Measurements from ENCODE around the gene KLHDC4. TPM values are rescaled to one million over a fixed set of nuclear protein-coding genes. Genes with fewer than 3 reads are reported as not detected.

KLHDC4 gene
- total RNA-seq, 3 donors from 2014 or later (not counting 1 experiment from before 2014, with no cell fraction given) = 210 to 311 (median 210) TPM

DNA sequence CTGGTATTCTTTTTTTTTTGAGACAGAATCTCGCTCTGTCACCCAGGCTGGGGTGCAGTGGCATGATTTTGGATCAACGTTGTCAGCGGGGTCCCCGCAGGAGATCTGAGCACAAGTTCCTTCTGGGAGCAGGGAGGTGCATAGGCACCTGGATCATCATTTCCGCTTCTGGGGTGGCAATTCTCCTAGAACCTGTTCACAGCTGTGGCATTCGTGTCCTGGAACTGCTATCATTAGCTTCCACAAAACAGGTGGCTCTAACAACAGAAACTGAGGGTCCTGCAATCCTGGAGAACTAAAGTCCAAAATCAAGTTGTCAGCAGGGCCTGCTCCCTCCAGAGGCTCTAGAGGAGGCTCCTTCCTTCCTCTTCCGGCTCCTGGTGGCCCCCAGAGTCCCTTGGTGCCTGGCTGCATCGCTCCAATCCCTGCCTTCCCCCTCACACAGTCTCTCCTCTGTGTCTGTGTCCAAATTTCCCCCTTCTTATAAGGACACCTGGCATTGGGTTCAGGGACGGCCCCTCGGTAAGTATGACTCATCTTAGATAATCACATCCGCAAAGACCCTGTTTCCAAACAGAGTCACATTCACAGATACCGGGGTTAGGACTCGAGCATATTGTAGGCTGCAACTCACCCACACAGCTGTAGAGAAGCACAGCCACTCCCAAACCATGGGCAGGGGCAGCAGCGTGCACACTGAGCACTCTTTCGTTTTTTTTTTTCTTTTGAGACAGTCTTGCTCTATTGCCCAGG is 43.5 kb upstream of the KLHDC4 start:
- Histone ChIP-seq H3K27ac (ENCODE audit: low read length) (peak overlapping the region; percentile 65), H3K9me3 (ENCODE audit: control insufficient read depth, insufficient read depth, low read length) (no peaks in the 10 kb centered on the region), H3K27me3 (ENCODE audit: control insufficient read depth, insufficient read depth, low read length) (no peaks in the 10 kb centered on the region), H3K4me1 (ENCODE audit: control insufficient read depth, insufficient read depth, low read length) (peaks cover 32% of the 10 kb centered on the region), H3K4me3 (ENCODE audit: low read length) (no peak overlapping the region), H3K36me3 (ENCODE audit: control insufficient read depth, insufficient read depth, low read length) (no peaks in the 10 kb centered on the region)
- Mint-ChIP-seq H3K4me3 (no peak overlapping the region), H3K4me1 (peaks cover 4 to 6% of the 10 kb centered on the region in 2 donors), H3K36me3 (no peaks in the 10 kb centered on the region), H3K9me3 (no peaks in the 10 kb centered on the region), H3K27me3 (ENCODE audit: low read depth in 2 of 2) (peaks cover 15 to 17% of the 10 kb centered on the region in 2 donors), H3K27ac (no peak overlapping the region)
- ATAC-seq (no peak), DNase-seq (no peak)
- TF ChIP-seq, protein P1, sequence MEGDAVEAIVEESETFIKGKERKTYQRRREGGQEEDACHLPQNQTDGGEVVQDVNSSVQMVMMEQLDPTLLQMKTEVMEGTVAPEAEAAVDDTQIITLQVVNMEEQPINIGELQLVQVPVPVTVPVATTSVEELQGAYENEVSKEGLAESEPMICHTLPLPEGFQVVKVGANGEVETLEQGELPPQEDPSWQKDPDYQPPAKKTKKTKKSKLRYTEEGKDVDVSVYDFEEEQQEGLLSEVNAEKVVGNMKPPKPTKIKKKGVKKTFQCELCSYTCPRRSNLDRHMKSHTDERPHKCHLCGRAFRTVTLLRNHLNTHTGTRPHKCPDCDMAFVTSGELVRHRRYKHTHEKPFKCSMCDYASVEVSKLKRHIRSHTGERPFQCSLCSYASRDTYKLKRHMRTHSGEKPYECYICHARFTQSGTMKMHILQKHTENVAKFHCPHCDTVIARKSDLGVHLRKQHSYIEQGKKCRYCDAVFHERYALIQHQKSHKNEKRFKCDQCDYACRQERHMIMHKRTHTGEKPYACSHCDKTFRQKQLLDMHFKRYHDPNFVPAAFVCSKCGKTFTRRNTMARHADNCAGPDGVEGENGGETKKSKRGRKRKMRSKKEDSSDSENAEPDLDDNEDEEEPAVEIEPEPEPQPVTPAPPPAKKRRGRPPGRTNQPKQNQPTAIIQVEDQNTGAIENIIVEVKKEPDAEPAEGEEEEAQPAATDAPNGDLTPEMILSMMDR (IDR thresholded peaks at IDR 0.05) = no peak
- intact Hi-C loops (cut with micrococcal nuclease) = no loop called here
- 49% methylated on average over 15 of the region's 15 CpGs for WGBS (ENCODE audit: insufficient coverage)

DNA sequence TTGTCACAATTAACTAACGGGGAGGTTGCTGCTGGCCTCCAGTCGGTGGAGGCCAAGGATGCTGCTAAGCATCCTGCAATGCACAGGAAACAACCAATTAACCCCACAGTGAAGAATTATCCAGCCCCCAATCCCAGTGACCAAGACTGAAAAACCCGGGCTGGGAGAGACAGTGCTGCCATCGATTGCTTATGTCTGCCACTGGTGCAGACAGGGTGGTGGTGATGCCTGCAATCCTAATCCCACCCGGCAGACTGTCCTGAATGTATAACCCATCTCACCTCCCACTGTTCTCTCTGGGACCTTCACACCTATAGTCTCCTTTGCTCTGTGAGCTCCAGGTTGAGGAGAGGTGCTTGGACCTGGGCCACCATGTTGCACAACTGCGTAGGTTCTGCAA is 42.3 kb upstream of the KLHDC4 start:
- TF ChIP-seq, protein P1 (IDR thresholded peaks at IDR 0.05) = no peak

DNA sequence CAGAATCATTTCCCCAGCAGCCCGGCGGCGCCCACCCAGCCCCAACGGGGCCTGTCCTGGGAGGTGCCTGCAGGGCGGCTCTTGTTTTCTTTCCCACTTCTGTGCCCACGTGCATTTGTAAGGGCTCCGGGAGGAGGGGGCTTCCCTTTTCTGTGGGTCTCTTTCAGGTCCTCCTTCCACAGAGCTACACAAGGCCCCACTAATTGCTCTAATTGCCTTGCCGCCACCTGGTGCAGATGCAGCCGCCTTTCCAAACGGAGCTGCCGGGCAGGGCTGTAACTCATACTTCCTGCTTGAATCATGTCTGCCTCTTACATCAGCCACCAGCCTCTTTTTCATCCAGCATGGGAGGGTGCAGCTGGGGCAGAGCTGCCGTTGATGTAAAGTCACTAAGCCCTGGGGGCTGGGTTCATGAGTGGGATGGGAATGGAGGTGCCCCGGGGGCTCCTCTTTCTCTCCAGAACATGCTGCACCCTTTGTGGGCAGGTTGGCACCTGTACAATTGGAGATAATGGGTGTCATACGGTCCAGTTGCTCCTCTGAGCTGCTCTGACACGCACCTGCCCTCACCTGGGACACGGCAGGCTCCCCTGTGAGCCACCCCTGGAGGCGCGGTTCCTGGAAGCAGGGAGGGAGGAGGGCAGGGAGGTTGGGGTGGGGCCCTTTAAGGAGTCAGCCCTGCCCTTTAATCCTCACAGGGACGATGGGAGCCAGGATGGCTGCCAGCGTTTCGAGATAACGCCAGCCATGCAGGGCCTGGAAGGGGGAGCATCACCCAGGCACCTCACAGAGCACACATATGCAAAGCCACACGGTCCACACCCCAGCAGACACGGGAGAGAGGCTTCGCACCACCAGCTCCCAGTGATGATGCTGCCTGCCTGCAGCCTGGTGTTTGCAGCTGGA is 41.1 kb upstream of the KLHDC4 start:
- no peak overlapping the region for H3K27ac Mint-ChIP-seq
- DNase-seq = peak in 1 of 2 donors; percentile 66
- Histone ChIP-seq H3K4me3 (ENCODE audit: low read length) (no peak overlapping the region), H3K27me3 (ENCODE audit: control insufficient read depth, insufficient read depth, low read length) (no peaks in the 10 kb centered on the region), H3K4me1 (ENCODE audit: control insufficient read depth, insufficient read depth, low read length) (peaks cover 40% of the 10 kb centered on the region), H3K27ac (ENCODE audit: low read length) (peak overlapping the region; percentile 37), H3K9me3 (ENCODE audit: control insufficient read depth, insufficient read depth, low read length) (no peaks in the 10 kb centered on the region), H3K36me3 (ENCODE audit: control insufficient read depth, insufficient read depth, low read length) (no peaks in the 10 kb centered on the region)
- intact Hi-C loops (cut with micrococcal nuclease) = no loop called here
- H3K4me3 Mint-ChIP-seq = peak overlapping the region; percentile 25
- TF ChIP-seq, protein P1 (IDR thresholded peaks at IDR 0.05) = no peak
- no peaks in the 10 kb centered on the region for H3K9me3 Mint-ChIP-seq
- no peaks in the 10 kb centered on the region for H3K36me3 Mint-ChIP-seq
- 41% methylated on average over 25 of the region's 25 CpGs for WGBS (ENCODE audit: insufficient coverage)
- ATAC-seq = peak in 1 of 3 donors; percentile 40
- peaks cover 15 to 17% of the 10 kb centered on the region in 2 donors for H3K27me3 Mint-ChIP-seq (ENCODE audit: low read depth in 2 of 2)
- peaks cover 4 to 6% of the 10 kb centered on the region in 2 donors for H3K4me1 Mint-ChIP-seq

More for the DNA sequence above, 42.3 kb upstream of the KLHDC4 start:
- no peaks in the 10 kb centered on the region for H3K36me3 Mint-ChIP-seq
- 96% methylated on average over 6 of the region's 6 CpGs for WGBS (ENCODE audit: insufficient coverage)
- no peak overlapping the region for H3K4me3 Mint-ChIP-seq
- Histone ChIP-seq H3K4me3 (ENCODE audit: low read length) (no peak overlapping the region), H3K9me3 (ENCODE audit: control insufficient read depth, insufficient read depth, low read length) (no peaks in the 10 kb centered on the region), H3K36me3 (ENCODE audit: control insufficient read depth, insufficient read depth, low read length) (no peaks in the 10 kb centered on the region), H3K27me3 (ENCODE audit: control insufficient read depth, insufficient read depth, low read length) (no peaks in the 10 kb centered on the region), H3K4me1 (ENCODE audit: control insufficient read depth, insufficient read depth, low read length) (peaks cover 32% of the 10 kb centered on the region), H3K27ac (ENCODE audit: low read length) (no peak overlapping the region)
- no peaks in the 10 kb centered on the region for H3K9me3 Mint-ChIP-seq
- H3K27ac Mint-ChIP-seq = no peak overlapping the region
- intact Hi-C loops (cut with micrococcal nuclease) = no loop called here
- DNase-seq = no peak
- peaks cover 4 to 6% of the 10 kb centered on the region in 2 donors for H3K4me1 Mint-ChIP-seq
- peaks cover 15 to 17% of the 10 kb centered on the region in 2 donors for H3K27me3 Mint-ChIP-seq (ENCODE audit: low read depth in 2 of 2)
- no peak for ATAC-seq

Data from natural killer cell (primary cell).